HG03565 (cell line): Measurements from ENCODE around the gene PYHIN1.

Experiments used
- ATAC-seq: cut with Tn5 transposase; IDR thresholded peaks from one replicate; pipeline ENCODE4 v1.9.1; 2021; ENCODE audit warnings: mild to moderate bottlenecking, moderate library complexity; ENCODE audit not compliant: unreplicated experiment

The PYHIN1 gene

DNA sequence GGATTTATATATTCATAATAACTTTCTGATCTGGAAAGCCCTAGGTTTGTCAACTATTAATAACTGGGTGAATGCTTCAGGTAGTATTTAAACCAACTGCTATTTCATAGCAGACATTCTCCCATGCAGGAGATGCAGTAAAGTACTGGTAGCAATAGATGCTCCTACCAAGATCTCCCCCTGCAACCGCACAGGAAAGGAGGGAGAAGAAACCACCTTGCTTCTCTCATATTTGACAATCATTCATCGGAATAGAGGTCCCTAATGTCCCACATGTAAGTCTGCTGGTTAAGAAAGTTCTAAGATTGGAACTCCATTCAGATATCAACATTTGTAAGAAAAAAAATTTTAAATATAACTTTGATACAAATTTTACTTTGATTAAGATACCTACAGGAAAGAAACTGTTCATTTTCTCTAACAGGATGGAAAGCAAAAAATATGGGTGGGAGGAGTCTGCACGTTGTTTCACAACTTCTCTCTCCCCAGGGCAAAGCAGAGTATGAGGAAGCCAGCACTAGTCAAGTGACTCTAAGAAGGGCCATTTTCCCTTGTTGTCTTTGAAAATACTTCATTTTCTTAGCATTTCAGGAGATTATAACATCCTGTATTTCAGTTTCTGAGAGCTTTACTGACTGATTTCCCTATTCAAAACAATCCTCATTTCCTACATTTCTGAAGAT lies at the start of gene PYHIN1:
Gene PYHIN1 (plus strand): TSS at position 498 of the 683 bp plus-strand sequence. CDS start 5,359 bp downstream, outside the sequence.
- ATAC-seq, result no peak

DNA sequence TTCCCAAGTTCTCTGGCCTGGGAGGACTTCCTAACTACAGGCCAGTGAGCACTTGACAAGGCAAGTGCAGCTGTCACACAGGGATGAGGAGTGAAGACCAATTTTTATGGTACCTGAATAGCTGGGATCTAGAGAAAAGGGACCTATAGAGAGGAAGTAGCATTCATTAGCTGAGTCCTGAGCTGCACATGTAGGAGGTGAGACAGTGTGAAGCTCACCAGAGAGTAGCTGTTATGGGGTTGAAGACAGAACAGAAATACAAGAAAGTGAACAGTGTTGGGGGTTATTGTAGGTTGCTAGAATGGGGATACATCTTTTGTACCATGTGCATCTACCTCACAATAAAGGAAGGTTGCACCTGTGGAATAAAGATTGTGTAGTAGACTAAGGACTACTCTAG lies 37.7 kb upstream of the PYHIN1 start:
- no peak for ATAC-seq

DNA sequence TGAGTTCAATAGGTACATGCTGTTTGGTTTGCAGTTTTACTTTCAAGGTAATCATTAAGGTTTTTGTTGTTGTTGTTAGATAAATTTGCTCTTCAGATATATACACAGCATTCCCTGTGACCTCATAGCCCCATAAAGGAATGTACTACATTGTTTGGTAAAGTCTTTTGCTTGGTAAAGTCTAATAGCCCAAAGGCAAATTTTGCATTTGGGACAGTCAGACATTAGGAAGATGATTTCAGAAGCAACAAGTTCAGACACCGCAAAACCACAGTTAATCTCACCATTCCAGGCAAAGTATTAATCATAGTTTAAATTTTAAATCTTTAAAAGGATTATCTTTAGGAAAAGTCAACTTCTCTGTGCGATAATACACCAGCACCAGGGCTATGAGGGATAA lies 32.6 kb upstream of the PYHIN1 start:
- no peak for ATAC-seq

GRCh38 chr1:158901623-158902022 lies 29.7 kb upstream of the PYHIN1 start:
- ATAC-seq, result no peak

DNA sequence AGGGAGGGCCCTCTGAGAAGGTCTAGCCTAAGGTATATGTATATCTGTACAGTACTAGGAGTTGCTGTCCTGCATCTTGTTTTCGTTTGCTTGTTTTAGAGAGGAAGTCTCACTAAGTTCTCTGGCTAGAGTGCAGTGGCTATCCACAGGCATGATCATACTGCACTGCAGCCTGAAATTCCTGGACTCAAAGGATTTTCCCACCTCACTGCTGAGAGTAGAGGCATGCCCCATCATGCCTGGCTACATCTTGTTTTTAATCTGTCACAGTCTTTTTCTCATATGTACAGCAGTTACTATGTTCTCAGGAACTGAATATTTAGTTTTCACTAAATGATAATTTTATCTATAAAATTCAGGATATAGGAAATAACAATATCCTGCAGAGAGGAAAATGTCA lies 15.3 kb upstream of the PYHIN1 start:
- no peak for ATAC-seq

DNA sequence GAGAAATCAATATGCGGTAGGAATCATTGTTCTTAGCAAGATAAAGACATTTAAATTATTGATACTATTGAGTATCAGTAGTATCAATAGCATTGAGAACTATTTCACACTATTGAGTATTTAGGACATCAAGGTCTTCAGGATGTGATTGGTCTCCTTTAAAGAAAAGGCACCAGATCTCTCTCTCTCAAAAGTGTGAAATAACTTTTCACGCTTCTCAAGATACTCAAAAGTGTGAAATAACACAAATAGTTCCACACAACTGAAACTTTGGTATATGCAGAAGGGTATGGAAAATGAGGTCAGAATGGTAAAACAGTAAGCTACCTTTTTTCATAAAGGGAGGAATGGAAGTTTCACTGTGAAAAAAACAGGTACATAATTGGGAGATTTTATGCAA lies 6.7 kb upstream of the PYHIN1 start:
- ATAC-seq, result no peak

GRCh38 chr1:158930504-158930903 lies 848 bp upstream of the PYHIN1 start:
- no peak for ATAC-seq

DNA sequence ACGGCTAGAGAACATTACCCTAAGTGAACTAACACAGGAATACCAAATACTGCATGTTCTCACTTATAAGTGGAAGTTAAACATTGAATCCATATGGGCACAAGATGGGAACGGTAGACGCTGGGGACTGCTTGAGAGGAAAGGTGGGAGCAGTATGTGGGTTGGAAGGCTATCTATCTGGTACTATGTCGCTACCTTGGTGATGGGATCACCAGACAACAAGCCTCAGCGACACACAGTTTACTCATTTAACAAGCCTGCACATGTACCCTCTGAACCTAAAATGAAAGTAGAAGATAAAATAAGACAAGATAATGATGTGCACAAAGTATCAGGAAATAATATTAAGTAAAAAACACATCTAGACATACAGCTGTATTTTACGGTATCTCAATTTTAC lies 819 bp downstream of the PYHIN1 start:
- ATAC-seq, result no peak

DNA sequence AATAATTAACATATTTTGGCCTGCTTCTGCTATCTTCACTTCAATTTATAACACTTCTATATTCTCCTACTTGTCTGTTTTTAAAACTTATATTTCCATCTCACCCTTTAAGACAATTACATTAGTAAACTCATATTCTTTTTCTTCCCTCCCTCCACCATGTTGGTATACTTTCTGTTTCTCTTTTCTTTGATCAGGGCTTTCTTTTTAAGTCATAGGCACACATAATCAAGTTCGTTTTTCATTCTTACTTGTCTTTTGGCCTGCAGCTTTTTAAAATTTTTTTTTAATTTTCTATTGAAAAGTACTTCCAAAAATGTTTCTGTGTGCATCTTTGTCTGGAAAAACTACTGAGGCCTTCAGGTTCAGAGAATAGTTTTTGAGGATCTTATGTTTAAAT lies 2.3 kb downstream of the PYHIN1 start:
- peak; percentile 69 for ATAC-seq

- no peak for ATAC-seq
These were observed 7.8 kb downstream of the PYHIN1 start for GRCh38 chr1:158939180-158939579.

- no peak for ATAC-seq
These were observed 10.0 kb downstream of the PYHIN1 start for GRCh38 chr1:158941317-158941716.

- no peak for ATAC-seq
These were observed 11.1 kb downstream of the PYHIN1 start for GRCh38 chr1:158942490-158942889.

DNA sequence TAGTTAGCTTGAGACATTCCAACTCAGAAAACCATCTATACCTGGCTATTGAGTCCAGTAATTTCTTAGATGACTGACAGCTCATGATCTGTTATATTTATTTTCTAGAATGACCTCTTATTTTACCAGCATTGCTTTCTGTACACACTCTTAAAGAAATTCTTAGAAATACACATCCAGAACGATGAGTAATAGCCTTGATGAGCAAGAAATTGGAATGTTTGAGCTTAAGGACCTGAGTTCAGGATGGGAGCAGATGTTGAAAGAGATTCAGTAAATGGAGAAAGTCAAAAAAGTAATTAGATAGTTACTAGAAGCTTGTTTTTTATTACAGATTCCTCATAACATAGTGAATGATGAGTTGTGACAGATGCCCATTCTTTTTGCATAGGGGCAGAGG lies 11.7 kb downstream of the PYHIN1 start:
- ATAC-seq, result no peak

GRCh38 chr1:158945061-158945460 lies 13.7 kb downstream of the PYHIN1 start:
- ATAC-seq, result no peak

GRCh38 chr1:158946785-158947184 lies 15.4 kb downstream of the PYHIN1 start:
- ATAC-seq, result no peak

- peak; percentile 49 for ATAC-seq
These were observed 20.6 kb downstream of the PYHIN1 start for GRCh38 chr1:158951956-158952355.

GRCh38 chr1:158952416-158952815 lies 21.1 kb downstream of the PYHIN1 start:
- no peak for ATAC-seq

GRCh38 chr1:158961178-158961577 lies 29.8 kb downstream of the PYHIN1 start:
- ATAC-seq, result no peak

GRCh38 chr1:158962983-158963382 lies 31.6 kb downstream of the PYHIN1 start:
- ATAC-seq, result no peak

DNA sequence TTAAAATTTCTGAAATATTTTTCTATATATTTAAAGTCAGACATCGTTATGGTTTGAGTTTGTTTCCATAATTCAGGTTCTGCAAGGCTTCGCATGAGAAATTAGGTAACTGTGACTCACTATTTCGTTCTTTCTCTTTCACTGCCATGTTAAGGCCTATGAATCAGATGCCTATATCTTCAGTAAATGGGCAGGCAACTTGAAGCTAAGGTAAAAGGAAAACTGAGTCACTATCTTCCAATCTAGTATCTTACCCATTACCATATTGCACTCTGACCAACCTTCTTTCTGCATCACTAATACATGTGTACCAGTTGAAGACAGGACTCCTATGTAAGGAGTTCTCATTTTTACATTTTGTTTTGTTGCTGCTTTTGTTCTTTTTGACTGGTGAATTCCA lies 37.8 kb downstream of the PYHIN1 start:
- no peak for ATAC-seq

DNA sequence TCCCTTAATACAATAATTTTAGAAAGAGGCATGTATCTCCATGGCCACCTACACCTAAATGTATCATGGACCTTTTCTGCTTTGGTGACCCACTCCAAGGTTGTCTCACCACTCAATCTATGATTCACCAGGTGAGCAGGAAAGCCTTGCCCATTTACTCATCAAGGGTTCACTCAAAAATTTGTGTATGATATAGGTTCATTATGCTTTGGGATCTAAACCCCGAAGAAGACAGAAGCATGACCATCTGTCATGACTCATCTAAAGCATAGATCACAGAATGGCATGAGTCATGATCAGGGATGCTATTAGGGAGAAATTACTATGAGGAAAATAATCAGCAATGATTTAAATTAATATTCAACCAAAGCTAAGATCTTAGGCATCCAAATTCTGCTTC lies 38.5 kb downstream of the PYHIN1 start:
- ATAC-seq, result no peak

- no peak for ATAC-seq
These were observed 41.5 kb downstream of the PYHIN1 start for GRCh38 chr1:158972841-158973240.

- no peak for ATAC-seq
These were observed 44.9 kb downstream of the PYHIN1 start for GRCh38 chr1:158976219-158976618.
